ENCODE data around the gene CBX6. TPM values are rescaled to one million over a fixed set of nuclear protein-coding genes. Genes with fewer than 3 reads are reported as not detected.

The CBX6 gene
- total RNA-seq, 2 donors from 2014 or later = 28.0 to 57.0 TPM

- Histone ChIP-seq H3K4me1 (no peaks in the 10 kb centered on the region), H3K27me3 (no peaks in the 10 kb centered on the region), H3K36me3 (no peaks in the 10 kb centered on the region), H3K9me3 (no peaks in the 10 kb centered on the region), H3K27ac (no peak overlapping the region), H3K4me3 (no peak overlapping the region)
- TF ChIP-seq CTCF (IDR thresholded peaks at IDR 0.05) = no peak
- no peak for DNase-seq (ENCODE audit: low spot score)
Observed at GRCh38 chr22:38835888-38836301, 36.1 kb downstream of the CBX6 start.

GRCh38 chr22:38834991-38835390 lies 37.0 kb downstream of the CBX6 start:
- H3K4me3 ChIP-seq = no peak overlapping the region
- no peak for TF ChIP-seq CTCF (IDR thresholded peaks at IDR 0.05)
- DNase-seq (ENCODE audit: low spot score) = no peak

GRCh38 chr22:38834215-38834953 lies 37.6 kb downstream of the CBX6 start:
- DNase-seq (ENCODE audit: low spot score) = no peak
- H3K27me3 ChIP-seq = no peaks in the 10 kb centered on the region
- H3K4me3 ChIP-seq = no peak overlapping the region
- H3K4me1 ChIP-seq = no peaks in the 10 kb centered on the region
- H3K36me3 ChIP-seq = no peaks in the 10 kb centered on the region
- no peak for TF ChIP-seq CTCF (IDR thresholded peaks at IDR 0.05)
- no peaks in the 10 kb centered on the region for H3K9me3 ChIP-seq
- H3K27ac ChIP-seq = no peak overlapping the region

More at GRCh38 chr22:38834991-38835390, 37.0 kb downstream of the CBX6 start:
- Histone ChIP-seq H3K9me3 (no peaks in the 10 kb centered on the region), H3K27me3 (no peaks in the 10 kb centered on the region), H3K36me3 (no peaks in the 10 kb centered on the region), H3K27ac (no peak overlapping the region), H3K4me1 (no peaks in the 10 kb centered on the region)

- Histone ChIP-seq H3K27me3 (no peaks in the 10 kb centered on the region), H3K4me1 (no peaks in the 10 kb centered on the region), H3K36me3 (no peaks in the 10 kb centered on the region), H3K4me3 (no peak overlapping the region), H3K9me3 (no peaks in the 10 kb centered on the region), H3K27ac (no peak overlapping the region)
- DNase-seq (ENCODE audit: low spot score) = no peak
- no peak for TF ChIP-seq CTCF (IDR thresholded peaks at IDR 0.05)
Observed at GRCh38 chr22:38833061-38833460, 39.0 kb downstream of the CBX6 start.

GRCh38 chr22:38832005-38832978 lies 39.7 kb downstream of the CBX6 start:
- no peak for DNase-seq (ENCODE audit: low spot score)
- Histone ChIP-seq H3K36me3 (no peaks in the 10 kb centered on the region), H3K27ac (no peak overlapping the region), H3K9me3 (no peaks in the 10 kb centered on the region), H3K4me1 (no peaks in the 10 kb centered on the region), H3K4me3 (no peak overlapping the region), H3K27me3 (no peaks in the 10 kb centered on the region)
- TF ChIP-seq CTCF (IDR thresholded peaks at IDR 0.05) = no peak

All from right atrium auricular region (tissue), 2 donors.